ENCODE measurements around the gene MKLN1. TPM values are rescaled to one million over a fixed set of nuclear protein-coding genes. Genes with fewer than 3 reads are reported as not detected.
"Not testable (repeated sequence)": the region's sequence is repeated elsewhere in the genome, so short reads cannot be mapped to it uniquely, and the experiment has no call there.

The MKLN1 gene
- total RNA-seq, 2 experiments from 2014 or later = 33.0 to 33.8 TPM

GRCh38 chr7:131322061-131322460, 5.6 kb upstream of the MKLN1 start:
- CTCF ChIA-PET = no interaction called here
- intact Hi-C loops (cut with micrococcal nuclease) = no loop called here
- no peak overlapping the region for H3K4me3 Mint-ChIP-seq

GRCh38 chr7:131322861-131323260, 4.8 kb upstream of the MKLN1 start:
- H3K9me3 Mint-ChIP-seq = no peaks in the 10 kb centered on the region
- no peak for DNase-seq
- peaks cover 36% of the 10 kb centered on the region for H3K4me1 Mint-ChIP-seq (ENCODE audit: low read depth)
- no peaks in the 10 kb centered on the region for H3K27me3 Mint-ChIP-seq
- H3K4me3 Mint-ChIP-seq = no peak overlapping the region
- intact Hi-C loops (cut with micrococcal nuclease) = no loop called here
- CTCF ChIA-PET = no interaction called here
- H3K27ac Mint-ChIP-seq = no peak overlapping the region
- H3K36me3 Mint-ChIP-seq = no peaks in the 10 kb centered on the region
- POLR2A ChIA-PET = no interaction called here

More at GRCh38 chr7:131322061-131322460, 5.6 kb upstream of the MKLN1 start:
- Mint-ChIP-seq H3K27ac (no peak overlapping the region), H3K27me3 (no peaks in the 10 kb centered on the region), H3K9me3 (no peaks in the 10 kb centered on the region), H3K4me1 (ENCODE audit: low read depth) (peaks cover 35% of the 10 kb centered on the region), H3K36me3 (no peaks in the 10 kb centered on the region)
- POLR2A ChIA-PET = no interaction called here
- no peak for DNase-seq

- peak; percentile 59 for DNase-seq
- H3K4me3 Mint-ChIP-seq = peak overlapping the region; percentile 54
- CTCF ChIA-PET = interaction anchor here (1.0 to 1.4 kb wide), 3 partner anchors 10 to 256 kb away, joined by 3 to 4 read pairs (median 3); no protein-coding TSS in a partner anchor
- H3K36me3 Mint-ChIP-seq = peaks cover 3% of the 10 kb centered on the region
- H3K9me3 Mint-ChIP-seq = no peaks in the 10 kb centered on the region
- H3K27ac Mint-ChIP-seq = peak overlapping the region; percentile 73
- H3K4me1 Mint-ChIP-seq (ENCODE audit: low read depth) = peaks cover 49% of the 10 kb centered on the region
- intact Hi-C loops (cut with micrococcal nuclease) = loop anchor here (5.0 kb wide), 3 partner anchors 97 to 413 kb away; no protein-coding TSS in a partner anchor
- POLR2A ChIA-PET = interaction anchor here (1.0 kb wide), 1 partner anchor 216 kb away, joined by 3 read pairs; no protein-coding TSS in a partner anchor
- no peaks in the 10 kb centered on the region for H3K27me3 Mint-ChIP-seq
These were observed 2.4 kb upstream of the MKLN1 start for GRCh38 chr7:131325179-131325840.

- Mint-ChIP-seq H3K4me1 (ENCODE audit: low read depth) (peaks cover 57% of the 10 kb centered on the region), H3K4me3 (peak overlapping the region; percentile 90), H3K27me3 (no peaks in the 10 kb centered on the region), H3K9me3 (no peaks in the 10 kb centered on the region), H3K27ac (peak overlapping the region; percentile 95), H3K36me3 (peaks cover 3% of the 10 kb centered on the region)
- POLR2A ChIA-PET = interaction anchor here (1.0 to 2.1 kb wide), 2 partner anchors 88 to 257 kb away, joined by 3 to 4 read pairs; no protein-coding TSS in a partner anchor
- intact Hi-C loops (cut with micrococcal nuclease) = loop anchor here (2.0 to 5.0 kb wide), 4 partner anchors 40 to 414 kb away; no protein-coding TSS in a partner anchor
- DNase-seq = no peak
- CTCF ChIA-PET = no interaction called here
These were observed 1.1 kb upstream of the MKLN1 start for GRCh38 chr7:131326576-131326975.

GRCh38 chr7:131327049-131327625, 539 bp upstream of the MKLN1 start:
- CTCF ChIA-PET = no interaction called here
- Mint-ChIP-seq H3K36me3 (peaks cover 3% of the 10 kb centered on the region), H3K27me3 (no peaks in the 10 kb centered on the region), H3K27ac (peak overlapping the region; percentile 95), H3K4me1 (ENCODE audit: low read depth) (peaks cover 58% of the 10 kb centered on the region), H3K9me3 (no peaks in the 10 kb centered on the region), H3K4me3 (peak overlapping the region; percentile 90)
- POLR2A ChIA-PET = interaction anchor here (0.6 to 2.1 kb wide), 9 partner anchors 10 to 262 kb away, joined by 3 to 9 read pairs (median 4); no protein-coding TSS in a partner anchor
- intact Hi-C loops (cut with micrococcal nuclease) = loop anchor here (1.0 to 5.0 kb wide), 7 partner anchors 40 to 415 kb away; no protein-coding TSS in a partner anchor
- DNase-seq = peak; percentile 45

GRCh38 chr7:131328377-131329175, 900 bp downstream of the MKLN1 start:
- CTCF ChIA-PET = no interaction called here
- H3K27me3 Mint-ChIP-seq = no peaks in the 10 kb centered on the region
- H3K9me3 Mint-ChIP-seq = no peaks in the 10 kb centered on the region
- intact Hi-C loops (cut with micrococcal nuclease) = loop anchor here (5.0 kb wide), 3 partner anchors 94 to 416 kb away; no protein-coding TSS in a partner anchor
- H3K4me3 Mint-ChIP-seq = peak overlapping the region; percentile 90
- H3K27ac Mint-ChIP-seq = peak overlapping the region; percentile 95
- peaks cover 55% of the 10 kb centered on the region for H3K4me1 Mint-ChIP-seq (ENCODE audit: low read depth)
- DNase-seq = no peak
- H3K36me3 Mint-ChIP-seq = peaks cover 8% of the 10 kb centered on the region
- POLR2A ChIA-PET = interaction anchor here (1.1 to 2.1 kb wide), 7 partner anchors 8 to 222 kb away, joined by 3 to 9 read pairs (median 5); no protein-coding TSS in a partner anchor

- DNase-seq = no peak
- Mint-ChIP-seq H3K4me3 (peak overlapping the region; percentile 90), H3K27ac (peak overlapping the region; percentile 35), H3K9me3 (no peaks in the 10 kb centered on the region), H3K36me3 (peaks cover 11% of the 10 kb centered on the region), H3K4me1 (ENCODE audit: low read depth) (peaks cover 55% of the 10 kb centered on the region), H3K27me3 (no peaks in the 10 kb centered on the region)
- ChIA-PET POLR2A (interaction anchor here (0.9 kb wide), 1 partner anchor 27 kb away, joined by 3 read pairs; no protein-coding TSS in a partner anchor), CTCF (no interaction called here)
- intact Hi-C loops (cut with micrococcal nuclease) = loop anchor here (5.0 kb wide), 3 partner anchors 93 to 417 kb away; no protein-coding TSS in a partner anchor
These were observed 1.5 kb downstream of the MKLN1 start for GRCh38 chr7:131329176-131329570.

- no peak for DNase-seq
- ChIA-PET CTCF (no interaction called here), POLR2A (no interaction called here)
- Mint-ChIP-seq H3K4me3 (no peak overlapping the region), H3K27ac (no peak overlapping the region), H3K36me3 (peaks cover 13% of the 10 kb centered on the region), H3K27me3 (no peaks in the 10 kb centered on the region), H3K4me1 (ENCODE audit: low read depth) (peaks cover 55% of the 10 kb centered on the region), H3K9me3 (no peaks in the 10 kb centered on the region)
- intact Hi-C loops (cut with micrococcal nuclease) = no loop called here
These were observed 2.6 kb downstream of the MKLN1 start for GRCh38 chr7:131330299-131330698.

GRCh38 chr7:131331806-131332205, 4.1 kb downstream of the MKLN1 start:
- H3K4me3 Mint-ChIP-seq = no peak overlapping the region
- DNase-seq = no peak
- ChIA-PET POLR2A (no interaction called here), CTCF (interaction anchor here (0.6 kb wide), 1 partner anchor 93 kb away, joined by 3 read pairs; no protein-coding TSS in a partner anchor)
- H3K4me1 Mint-ChIP-seq (ENCODE audit: low read depth) = peaks cover 50% of the 10 kb centered on the region
- intact Hi-C loops (cut with micrococcal nuclease) = no loop called here
- peaks cover 12% of the 10 kb centered on the region for H3K9me3 Mint-ChIP-seq
- H3K36me3 Mint-ChIP-seq = peaks cover 22% of the 10 kb centered on the region
- no peaks in the 10 kb centered on the region for H3K27me3 Mint-ChIP-seq
- H3K27ac Mint-ChIP-seq = no peak overlapping the region

GRCh38 chr7:131332729-131333128, 5.1 kb downstream of the MKLN1 start:
- H3K27me3 Mint-ChIP-seq; H3K4me3 Mint-ChIP-seq; POLR2A ChIA-PET; CTCF ChIA-PET; H3K27ac Mint-ChIP-seq; DNase-seq; intact Hi-C loops (cut with micrococcal nuclease): not testable (repeated sequence)
- Mint-ChIP-seq H3K4me1 (ENCODE audit: low read depth) (peaks cover 46% of the 10 kb centered on the region), H3K36me3 (peaks cover 27% of the 10 kb centered on the region), H3K9me3 (peaks cover 18% of the 10 kb centered on the region)

GRCh38 chr7:131335639-131336381, 8.1 kb downstream of the MKLN1 start:
- no peak for DNase-seq
- no peak overlapping the region for H3K4me3 Mint-ChIP-seq
- intact Hi-C loops (cut with micrococcal nuclease) = no loop called here
- peaks cover 23% of the 10 kb centered on the region for H3K9me3 Mint-ChIP-seq
- no peak overlapping the region for H3K27ac Mint-ChIP-seq
- peaks cover 41% of the 10 kb centered on the region for H3K4me1 Mint-ChIP-seq (ENCODE audit: low read depth)
- POLR2A ChIA-PET = interaction anchor here (0.7 to 2.0 kb wide), 2 partner anchors 8 to 23 kb away, joined by 3 to 6 read pairs; partner anchors contain the start of gene MKLN1
- CTCF ChIA-PET = interaction anchor here (1.0 kb wide), 1 partner anchor 11 kb away, joined by 3 read pairs; no protein-coding TSS in a partner anchor
- peaks cover 35% of the 10 kb centered on the region for H3K36me3 Mint-ChIP-seq
- no peaks in the 10 kb centered on the region for H3K27me3 Mint-ChIP-seq
